SK-N-SH treated with all-trans-retinoic acid at 6 μM for 48 hours (cell line): ENCODE measurements around the gene PPID.
"Not testable (repeated sequence)": the region's sequence is repeated elsewhere in the genome, so short reads cannot be mapped to it uniquely, and the experiment has no call there.

Experiments
- ATAC-seq: fragments of 200-7000 bp; cut with Tn5 transposase; 3 replicates; pipeline ENCODE4 v1.9.1; 2020; ENCODE audit warnings: mild to moderate bottlenecking, moderate library complexity
- ARNTL ChIP-seq: fragments of 450-650 bp; formaldehyde crosslinking; IDR thresholded peaks from 2 replicates; pipeline ENCODE4 v1.5.0; 2020; ENCODE audit warnings: low read depth, mild to moderate bottlenecking, moderate library complexity, borderline replicate concordance
- BACH2 ChIP-seq: fragments of 250-450 bp; sonication (Bioruptor Pico); IDR thresholded peaks from 2 replicates; pipeline ENCODE4 v1.9.0; 2021; ENCODE audit warnings: mild to moderate bottlenecking, borderline replicate concordance
- CREB5 ChIP-seq: fragments of 250-450 bp; sonication (Bioruptor Pico); IDR thresholded peaks from 2 replicates; pipeline ENCODE4 v1.5.1; 2020; ENCODE audit warnings: low read depth, mild to moderate bottlenecking, moderate library complexity
- CSDC2 ChIP-seq: fragments of 250-450 bp; sonication (Bioruptor Pico); IDR thresholded peaks from 2 replicates; pipeline ENCODE4 v1.5.0; 2020; ENCODE audit warnings: mild to moderate bottlenecking, moderate library complexity
- CSRNP3 ChIP-seq: fragments of 250-450 bp; sonication (Bioruptor Pico); IDR thresholded peaks from 2 replicates; pipeline ENCODE4 v1.5.1; 2021; ENCODE audit warnings: mild to moderate bottlenecking, moderate library complexity
- GLIS3 ChIP-seq: fragments of 250-450 bp; sonication (Bioruptor Pico); IDR thresholded peaks from 2 replicates; pipeline ENCODE4 v1.5.0; 2020; ENCODE audit warnings: mild to moderate bottlenecking, moderate library complexity
- ISL1 ChIP-seq: fragments of 250-450 bp; sonication (Bioruptor Pico); IDR thresholded peaks from 2 replicates; pipeline ENCODE4 v2.1.2; 2022; ENCODE audit warnings: mild to moderate bottlenecking, moderate library complexity
- OSR1 ChIP-seq: fragments of 250-450 bp; sonication (Bioruptor Pico); IDR thresholded peaks from 2 replicates; pipeline ENCODE4 v1.8.0; 2022; ENCODE audit warnings: moderate library complexity, mild to moderate bottlenecking, inconsistent platforms
- POU6F1 ChIP-seq: fragments of 250-450 bp; sonication (Bioruptor Pico); IDR thresholded peaks from 2 replicates; pipeline ENCODE4 v1.8.0; 2021; ENCODE audit warnings: low read depth, mild to moderate bottlenecking, moderate library complexity, borderline replicate concordance
- PPARA ChIP-seq: fragments of 250-450 bp; sonication (Bioruptor Pico); IDR thresholded peaks from 2 replicates; pipeline ENCODE4 v1.5.0; 2020; ENCODE audit warnings: mild to moderate bottlenecking, borderline replicate concordance
- RARB ChIP-seq: fragments of 250-450 bp; sonication (Bioruptor Pico); IDR thresholded peaks from 2 replicates; pipeline ENCODE4 v1.8.0; 2021; ENCODE audit warnings: mild to moderate bottlenecking, moderate library complexity
- SNAI2 ChIP-seq: fragments of 250-450 bp; sonication (Bioruptor Pico); IDR thresholded peaks from 2 replicates; pipeline ENCODE4 v1.5.0; 2020; ENCODE audit warnings: mild to moderate bottlenecking, moderate library complexity
- TCF4 ChIP-seq: fragments of 250-450 bp; sonication (Bioruptor Pico); IDR thresholded peaks from 2 replicates; pipeline ENCODE4 v1.8.0; 2021; ENCODE audit warnings: mild to moderate bottlenecking, moderate library complexity, borderline replicate concordance
- TOX ChIP-seq: fragments of 250-450 bp; sonication (Bioruptor Pico); IDR thresholded peaks from 2 replicates; pipeline ENCODE4 v1.8.0; 2021; ENCODE audit warnings: mild to moderate bottlenecking, moderate library complexity, borderline replicate concordance
- ZC3H10 ChIP-seq: fragments of 250-450 bp; sonication (Bioruptor Pico); IDR thresholded peaks from 2 replicates; pipeline ENCODE4 v1.5.1; 2021; ENCODE audit warnings: mild to moderate bottlenecking, moderate library complexity
- ZFP3 ChIP-seq: fragments of 250-450 bp; sonication (Bioruptor Pico); IDR thresholded peaks from 2 replicates; pipeline ENCODE4 v1.5.0; 2020; ENCODE audit warnings: mild to moderate bottlenecking, moderate library complexity
- ZFP30 ChIP-seq: fragments of 450-650 bp; formaldehyde crosslinking; IDR thresholded peaks from 2 replicates; pipeline ENCODE4 v1.5.0; 2022; ENCODE audit warnings: mild to moderate bottlenecking, moderate library complexity
- ZNF565 ChIP-seq: fragments of 450-650 bp; formaldehyde crosslinking; conservative IDR thresholded peaks from 2 replicates; pipeline ENCODE4 v1.5.0; 2020; ENCODE audit warnings: low read depth, mild to moderate bottlenecking, moderate library complexity
- ZNF8 ChIP-seq: fragments of 450-650 bp; formaldehyde crosslinking; IDR thresholded peaks from 2 replicates; pipeline ENCODE4 v1.5.0; 2020; ENCODE audit warnings: mild to moderate bottlenecking, moderate library complexity
- TF ChIP-seq, protein P1 (sequence below): fragments of 250-450 bp; sonication (Bioruptor Pico); IDR thresholded peaks from 2 replicates; pipeline ENCODE4 v1.5.0; 2020; ENCODE audit warnings: mild to moderate bottlenecking, moderate library complexity

The PPID gene

DNA sequence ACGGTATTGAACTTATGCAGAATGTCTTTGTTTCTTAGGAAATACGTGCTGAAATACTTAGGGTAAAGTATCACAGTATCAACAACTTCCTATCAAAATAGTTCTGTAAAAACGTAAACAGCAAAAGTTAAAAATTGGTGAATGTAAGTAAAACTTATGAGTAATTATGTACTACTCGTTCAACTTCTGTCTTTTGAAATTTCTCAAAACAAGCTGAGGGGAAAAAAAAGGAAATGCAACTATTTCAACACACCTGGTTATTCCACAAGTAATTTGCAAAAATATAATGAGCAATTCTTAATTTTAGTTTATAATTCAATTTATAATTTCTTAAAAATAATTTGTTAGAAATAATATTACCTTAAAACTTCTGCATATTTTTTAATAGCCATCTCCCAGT is 8.3 kb downstream of the PPID start (continued):
- TF ChIP-seq, protein P1, sequence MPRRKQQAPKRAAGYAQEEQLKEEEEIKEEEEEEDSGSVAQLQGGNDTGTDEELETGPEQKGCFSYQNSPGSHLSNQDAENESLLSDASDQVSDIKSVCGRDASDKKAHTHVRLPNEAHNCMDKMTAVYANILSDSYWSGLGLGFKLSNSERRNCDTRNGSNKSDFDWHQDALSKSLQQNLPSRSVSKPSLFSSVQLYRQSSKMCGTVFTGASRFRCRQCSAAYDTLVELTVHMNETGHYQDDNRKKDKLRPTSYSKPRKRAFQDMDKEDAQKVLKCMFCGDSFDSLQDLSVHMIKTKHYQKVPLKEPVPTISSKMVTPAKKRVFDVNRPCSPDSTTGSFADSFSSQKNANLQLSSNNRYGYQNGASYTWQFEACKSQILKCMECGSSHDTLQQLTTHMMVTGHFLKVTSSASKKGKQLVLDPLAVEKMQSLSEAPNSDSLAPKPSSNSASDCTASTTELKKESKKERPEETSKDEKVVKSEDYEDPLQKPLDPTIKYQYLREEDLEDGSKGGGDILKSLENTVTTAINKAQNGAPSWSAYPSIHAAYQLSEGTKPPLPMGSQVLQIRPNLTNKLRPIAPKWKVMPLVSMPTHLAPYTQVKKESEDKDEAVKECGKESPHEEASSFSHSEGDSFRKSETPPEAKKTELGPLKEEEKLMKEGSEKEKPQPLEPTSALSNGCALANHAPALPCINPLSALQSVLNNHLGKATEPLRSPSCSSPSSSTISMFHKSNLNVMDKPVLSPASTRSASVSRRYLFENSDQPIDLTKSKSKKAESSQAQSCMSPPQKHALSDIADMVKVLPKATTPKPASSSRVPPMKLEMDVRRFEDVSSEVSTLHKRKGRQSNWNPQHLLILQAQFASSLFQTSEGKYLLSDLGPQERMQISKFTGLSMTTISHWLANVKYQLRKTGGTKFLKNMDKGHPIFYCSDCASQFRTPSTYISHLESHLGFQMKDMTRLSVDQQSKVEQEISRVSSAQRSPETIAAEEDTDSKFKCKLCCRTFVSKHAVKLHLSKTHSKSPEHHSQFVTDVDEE (CRISPR knock-in tag): no peak
- TF ChIP-seq, all 23 proteins: peak for 0

DNA sequence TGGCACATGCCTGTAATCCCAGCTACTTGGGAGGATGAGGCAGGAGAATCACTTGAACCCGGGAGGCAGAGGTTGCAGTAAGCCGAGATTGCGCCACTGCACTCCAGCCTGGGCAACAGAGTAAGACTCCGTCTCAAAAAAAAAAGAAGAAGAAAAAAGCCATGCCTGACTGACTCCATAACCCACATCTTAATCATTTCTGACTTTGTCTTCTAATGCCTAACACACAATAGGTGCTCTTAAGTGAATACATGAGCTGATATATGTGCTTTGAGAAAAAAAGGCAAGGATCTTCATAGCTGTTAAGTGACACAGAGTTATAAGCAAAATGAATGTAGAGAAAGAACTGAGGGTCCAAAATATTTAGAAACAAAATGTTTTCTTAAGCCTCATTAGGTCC is 10.6 kb downstream of the PPID start:
- not testable (repeated sequence) for ATAC-seq

- ATAC-seq: no peak; the same call in 2 of the 3 replicates
- TF ChIP-seq ZNF8 (CRISPR knock-in tag) (no peak), RARB (CRISPR knock-in tag) (no peak), ARNTL (CRISPR knock-in tag) (no peak), POU6F1 (CRISPR knock-in tag) (no peak), ZFP3 (CRISPR knock-in tag) (no peak), ZFP30 (CRISPR knock-in tag) (no peak), ISL1 (no peak), SNAI2 (no peak), ZNF565 (CRISPR knock-in tag) (no peak), GLIS3 (no peak), CSDC2 (CRISPR knock-in tag) (no peak), TOX (CRISPR knock-in tag) (no peak), BACH2 (no peak), CSRNP3 (CRISPR knock-in tag) (no peak), ZC3H10 (CRISPR knock-in tag) (no peak)
- TF ChIP-seq, protein P1 (CRISPR knock-in tag): no peak
Measured at GRCh38 chr4:158710814-158711213, 12.4 kb downstream of the PPID start.

DNA sequence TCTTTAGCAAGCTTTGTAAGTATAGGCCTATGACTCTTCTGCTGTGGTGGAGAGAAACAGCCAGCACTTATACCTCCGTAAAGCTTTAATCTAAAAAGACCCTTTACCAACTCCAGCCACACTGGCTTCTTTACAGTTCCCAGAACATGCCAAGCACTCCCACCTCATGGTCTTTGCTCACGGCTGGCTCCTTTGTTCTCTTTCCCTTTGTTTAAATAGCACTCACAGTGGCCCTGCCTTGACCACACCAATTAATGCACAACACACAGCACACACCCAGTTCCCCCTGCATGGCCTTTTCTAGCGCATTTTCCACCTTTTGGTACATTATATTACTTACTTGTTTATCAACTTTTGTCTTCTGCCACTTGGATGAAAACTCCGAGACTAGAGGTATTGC is 18.9 kb downstream of the PPID start:
- TF ChIP-seq CREB5 (CRISPR knock-in tag) (no peak), CSRNP3 (CRISPR knock-in tag) (no peak), TCF4 (CRISPR knock-in tag) (no peak), PPARA (CRISPR knock-in tag) (no peak), CSDC2 (CRISPR knock-in tag) (no peak), OSR1 (no peak), ARNTL (CRISPR knock-in tag) (no peak), ZC3H10 (CRISPR knock-in tag) (no peak), ZNF565 (CRISPR knock-in tag) (no peak), ZFP3 (CRISPR knock-in tag) (no peak), ISL1 (no peak)
- TF ChIP-seq, protein P1 (CRISPR knock-in tag): no peak
- ATAC-seq: no peak
